NCI-H345 (cell line): ENCODE data around the gene RAMP3.
A peak's percentile ranks its signal among the peaks of the same experiment; 100 is the strongest.
"Not testable (repeated sequence)": the region's sequence is repeated elsewhere in the genome, so short reads cannot be mapped to it uniquely, and the experiment has no call there.

Source experiments
- DNase-seq: peaks from one replicate; lab custom pipeline; 2025; lab: John Stamatoyannopoulos, UW

RAMP3 gene

GRCh38 chr7:45132708-45133320 lies 24.8 kb upstream of the RAMP3 start:
- no peak for DNase-seq

GRCh38 chr7:45133352-45133751 lies 24.2 kb upstream of the RAMP3 start:
- DNase-seq = no peak

GRCh38 chr7:45133877-45134276 lies 23.7 kb upstream of the RAMP3 start:
- DNase-seq = no peak

GRCh38 chr7:45136106-45137060 lies 21.2 kb upstream of the RAMP3 start:
- DNase-seq = peak; percentile 65

- no peak for DNase-seq
Observed at GRCh38 chr7:45138433-45139267, 18.9 kb upstream of the RAMP3 start.

GRCh38 chr7:45140827-45141226 lies 16.8 kb upstream of the RAMP3 start:
- DNase-seq = no peak

GRCh38 chr7:45143616-45144015 lies 14.0 kb upstream of the RAMP3 start:
- DNase-seq = no peak

GRCh38 chr7:45145881-45146280 lies 11.7 kb upstream of the RAMP3 start:
- DNase-seq = no peak

GRCh38 chr7:45146531-45147379 lies 10.8 kb upstream of the RAMP3 start:
- no peak for DNase-seq

GRCh38 chr7:45147858-45148652 lies 9.5 kb upstream of the RAMP3 start:
- no peak for DNase-seq

GRCh38 chr7:45148653-45148973 lies 9.0 kb upstream of the RAMP3 start:
- DNase-seq = no peak

GRCh38 chr7:45149606-45150005 lies 8.0 kb upstream of the RAMP3 start:
- DNase-seq = no peak

- DNase-seq = no peak
Observed at GRCh38 chr7:45150199-45150598, 7.4 kb upstream of the RAMP3 start.

- no peak for DNase-seq
Observed at GRCh38 chr7:45151131-45151684, 6.4 kb upstream of the RAMP3 start.

GRCh38 chr7:45151967-45152366 lies 5.6 kb upstream of the RAMP3 start:
- no peak for DNase-seq

- no peak for DNase-seq
Observed at GRCh38 chr7:45153233-45153632, 4.4 kb upstream of the RAMP3 start.

GRCh38 chr7:45153861-45154260 lies 3.7 kb upstream of the RAMP3 start:
- not testable (repeated sequence) for DNase-seq

- no peak for DNase-seq
Observed at GRCh38 chr7:45155357-45155900, 2.2 kb upstream of the RAMP3 start.

- DNase-seq = no peak
Observed at GRCh38 chr7:45155941-45156340, 1.6 kb upstream of the RAMP3 start.
